HepG2 (cell line): ENCODE results near the gene HDAC4. TPM values are rescaled to one million over a fixed set of nuclear protein-coding genes. Genes with fewer than 3 reads are reported as not detected.

Experiments
- ATAC-seq: fragments of 200-7000 bp; cut with Tn5 transposase; 3 replicates; pipeline ENCODE4 v1.9.1; 2020; ENCODE audit warnings: mild to moderate bottlenecking, moderate library complexity
- BruUV-seq: library from RNA; stranded (reverse); fragments of 400-500 nt; replicated peaks from 2 replicates; lab custom pipeline; 2021; lab: Mats Ljungman, UMichigan
- CTCF ChIA-PET: fragments of 300-600 bp; formaldehyde crosslinking; extraction: SDS; loops from one replicate; lab custom pipeline; 2021; ENCODE audit warnings: low total read pairs, inconsistent platforms, low intra/inter-chr PET ratio; lab: Yijun Ruan, JAX
- POLR2A ChIA-PET: fragments of 350-600 bp; sonication (Branson Sonifier 250); formaldehyde crosslinking; loops from one replicate; lab custom pipeline; 2020; ENCODE audit warnings: antibody characterized with exemption, inconsistent platforms; lab: Yijun Ruan, JAX
- DNase-seq: peaks from one replicate; pipeline ENCODE4 v3.0.0-alpha.2; 2015; ENCODE audit warnings: low spot score
- FAIRE-seq: peaks from 3 replicates; lab custom pipeline; 2011; peaks lifted over from hg19 to GRCh38; lab: Jason Lieb, UNC
- H2AFZ ChIP-seq: one replicate; pipeline ENCODE4 v1.6.1; 2011; ENCODE audit warnings: low read length, inconsistent platforms
- H3K27ac ChIP-seq: fragments of 300-600 bp; 3 replicates; pipeline ENCODE4 v1.8.0; 2011; ENCODE audit warnings: mixed run types, mild to moderate bottlenecking, mixed read lengths, low read length, inconsistent platforms; ENCODE audit not compliant: insufficient read depth; ENCODE audit errors: extremely low read length
- H3K27me3 ChIP-seq, 2 experiments: fragments of 200-600 bp in 1 of 2; 2 replicates in 1 of 2; 3 replicates in 1 of 2; pipeline versions ENCODE4 v1.6.0 to v1.8.0; 2011; ENCODE audit warnings: low read length in 2 of 2, mild to moderate bottlenecking in 2 of 2, moderate library complexity in 2 of 2, inconsistent platforms in 1 of 2; ENCODE audit not compliant: insufficient read depth in 2 of 2, control insufficient read depth in 1 of 2
- H3K36me3 ChIP-seq, 2 experiments: fragments of 200-600 bp in 1 of 2; replicated peaks in 1 of 2; 2 replicates in 1 of 2; 3 replicates in 1 of 2; pipeline versions ENCODE4 v1.5.1 to v1.8.0; 2011; ENCODE audit warnings: low read length in 2 of 2, inconsistent platforms in 1 of 2; ENCODE audit not compliant: insufficient read depth in 2 of 2, control insufficient read depth in 1 of 2
- H3K4me1 ChIP-seq: 2 replicates; pipeline ENCODE4 v1.5.1; 2012; ENCODE audit warnings: low read length, inconsistent platforms; ENCODE audit not compliant: insufficient read depth
- H3K4me2 ChIP-seq: 2 replicates; pipeline ENCODE4 v1.6.0; 2011; ENCODE audit warnings: low read depth, low read length, inconsistent platforms
- H3K4me3 ChIP-seq, 3 experiments: fragments of 200-600 bp in 1 of 3; sonication (generic), shearing (Covaris generic) in 1 of 3; replicated peaks in 1 of 3; 2 replicates each; pipeline ENCODE4 v1.5.1; 2011 to 2016; ENCODE audit warnings: low read length in 3 of 3, inconsistent platforms in 2 of 3, low read depth in 2 of 3, mild to moderate bottlenecking in 2 of 3, control low read depth in 1 of 3, mixed read lengths in 1 of 3; ENCODE audit not compliant: insufficient read depth in 1 of 3
- H3K79me2 ChIP-seq: one replicate; pipeline ENCODE4 v1.6.1; 2011; ENCODE audit warnings: low read length, inconsistent platforms; ENCODE audit not compliant: insufficient read depth
- H3K9ac ChIP-seq: 2 replicates; pipeline ENCODE4 v1.6.0; 2011; ENCODE audit warnings: mild to moderate bottlenecking, low read depth, low read length, inconsistent platforms; ENCODE audit not compliant: insufficient read depth
- H3K9me3 ChIP-seq: 2 replicates; pipeline ENCODE4 v1.5.1; 2012; ENCODE audit warnings: mild to moderate bottlenecking, low read length
- H4K20me1 ChIP-seq: 2 replicates; pipeline ENCODE4 v1.6.0; 2011; ENCODE audit warnings: inconsistent platforms, mild to moderate bottlenecking, low read length, moderate library complexity; ENCODE audit not compliant: insufficient read depth
- AGO2 ChIP-seq: fragments of 200-400 bp; formaldehyde crosslinking; optimal IDR thresholded peaks from 2 replicates; pipeline ENCODE3; 2017; ENCODE audit warnings: mild to moderate bottlenecking, low read depth, low read length, moderate library complexity
- ZNF331 ChIP-seq: sonication (generic); formaldehyde crosslinking; IDR thresholded peaks from 2 replicates; pipeline ENCODE4 v1.4.0; 2020; ENCODE audit warnings: missing genetic modification reagents
- ZNF335 ChIP-seq: sonication (generic); formaldehyde crosslinking; IDR thresholded peaks from 2 replicates; pipeline ENCODE4 v1.4.0; 2020; ENCODE audit warnings: missing genetic modification reagents
- ZNF556 ChIP-seq: sonication (generic); formaldehyde crosslinking; IDR thresholded peaks from 2 replicates; pipeline ENCODE4 v1.4.0; 2020; ENCODE audit warnings: mild to moderate bottlenecking, missing genetic modification reagents, borderline replicate concordance
- ZNF839 ChIP-seq: sonication (generic); formaldehyde crosslinking; IDR thresholded peaks from 2 replicates; pipeline ENCODE4 v1.4.0; 2020; ENCODE audit warnings: missing genetic modification reagents, mild to moderate bottlenecking, borderline replicate concordance
- WGBS: methylation state at CpG from one replicate; pipeline ENCODE4 v1.1.6; 2017; ENCODE audit warnings: low lambda C conversion rate; 5-methylcytosine and 5-hydroxymethylcytosine counted together
- in situ Hi-C: cut with HindIII; loops from 2 replicates; pipeline ENCODE4 v1.10.0; 2017; ENCODE audit warnings: low pct_unique_long_range_greater_than_20kb; ENCODE audit not compliant: extremely low pct_ligation_motif_present
- intact Hi-C: fragments of 100-400 bp; cut with micrococcal nuclease; formaldehyde crosslinking; loops from one replicate; pipeline ENCODE4 v1.10.0; 2022; ENCODE audit not compliant: unreplicated experiment
- polyA plus RNA-seq, 8 experiments: library from polyadenylated mRNA; depleted of rRNA in 3 of 8; stranded (reverse) in 7 of 8; unstranded in 1 of 8; fragments of >200 nt; fragmentation: Illumina TruSeq in 4 of 8; extraction: Trizol in 4 of 8; gene quantifications; 2 replicates each; pipeline versions ENCODE4 v1.2.1 to v1.2.3, GENCODE V29; 2011 to 2016; ENCODE audit warnings: low read depth in 4 of 8, missing spikeins in 1 of 8, mixed read lengths in 1 of 8; ENCODE audit not compliant: insufficient read depth in 1 of 8
- total RNA-seq, 5 experiments: library from RNA; depleted of rRNA; stranded (reverse); fragments of >200 nt; fragmentation: Illumina TruSeq; extraction: Trizol; gene quantifications; 2 replicates each; pipeline ENCODE4 v1.2.3, GENCODE V29; 2016; ENCODE audit warnings: low read depth in 1 of 5

HDAC4 gene
- total and polyA plus RNA-seq, 2 of the 13 experiments (the other 11 are each of a cell fraction or from before 2014, with no cell fraction given): 10.1 to 11.5 TPM

- TF ChIP-seq ZNF335 (no peak), AGO2 (peak; percentile 3)
- FAIRE-seq (no peak), ATAC-seq (no peak), DNase-seq (no peak)
- no peak overlapping the region for H3K27ac ChIP-seq
- in situ Hi-C loops: no loop called here
- H3K79me2 ChIP-seq: no peaks in the 10 kb centered on the region
- no peak overlapping the region for H2AFZ ChIP-seq
- peaks cover 38% of the 10 kb centered on the region for H3K4me1 ChIP-seq
- peaks cover 6 to 13% of the 10 kb centered on the region in 2 experiments; a peak in 3 of 5 replicates for H3K36me3 ChIP-seq
- H3K27me3 ChIP-seq: no peaks in the 10 kb centered on the region
- intact Hi-C loops: no loop called here
- no peak overlapping the region for H3K4me3 ChIP-seq
- ChIA-PET POLR2A (no interaction called here), CTCF (no interaction called here)
- H4K20me1 ChIP-seq: no peaks in the 10 kb centered on the region
- 98% methylated on average over 19 of the region's 19 CpGs for whole genome bisulfite sequencing
- H3K9ac ChIP-seq: no peak overlapping the region
- no peak overlapping the region for H3K4me2 ChIP-seq
- H3K9me3 ChIP-seq: peaks cover 7% of the 10 kb centered on the region; the same call in 1 of the 2 replicates
- BruUV-seq: no TSS peak
These were observed 348.9 kb downstream of the HDAC4 start for GRCh38 chr2:239051891-239052445.

GRCh38 chr2:239050252-239050649 lies 350.6 kb downstream of the HDAC4 start:
- TF ChIP-seq ZNF839 (CRISPR knock-in tag): peak; percentile 62; the same call in 1 of the 2 replicates
- TF ChIP-seq ZNF556 (CRISPR knock-in tag): no peak
- peak; percentile 99 for TF ChIP-seq ZNF331 (CRISPR knock-in tag)
- CTCF ChIA-PET: no interaction called here
- in situ Hi-C loops: no loop called here

More at GRCh38 chr2:239050252-239050649, 350.6 kb downstream of the HDAC4 start:
- 95% methylated on average over 3 of the region's 3 CpGs for WGBS
- intact Hi-C loops: no loop called here
- DNase-seq (no peak), ATAC-seq (peak; percentile 15), FAIRE-seq (no peak)
- no peaks in the 10 kb centered on the region for H3K79me2 ChIP-seq
- no peak overlapping the region for H3K4me2 ChIP-seq
- H3K4me3 ChIP-seq: no peak overlapping the region
- POLR2A ChIA-PET: no interaction called here
- H3K27ac ChIP-seq: no peak overlapping the region
- no peak overlapping the region for H2AFZ ChIP-seq
- no peaks in the 10 kb centered on the region for H3K27me3 ChIP-seq
- peaks cover 38% of the 10 kb centered on the region for H3K4me1 ChIP-seq
- H3K36me3 ChIP-seq: peaks cover 6 to 13% of the 10 kb centered on the region in 2 experiments; a peak in 3 of 5 replicates
- no peaks in the 10 kb centered on the region for H4K20me1 ChIP-seq
- H3K9ac ChIP-seq: no peak overlapping the region
- BruUV-seq: no TSS peak
- peaks cover 7% of the 10 kb centered on the region; the same call in 1 of the 2 replicates for H3K9me3 ChIP-seq
